EH (cell line): Measurements from ENCODE around the gene PALD1.
"Not testable (repeated sequence)": the region's sequence is repeated elsewhere in the genome, so short reads cannot be mapped to it uniquely, and the experiment has no call there.

Experiments used
- DNase-seq: peaks from one replicate; pipeline ENCODE4 v3.0.0-alpha.2; 2015; ENCODE audit warnings: low read depth

The PALD1 gene

GRCh38 chr10:70573599-70574506 lies 95.3 kb downstream of the PALD1 start:
- DNase-seq = no peak

GRCh38 chr10:70575486-70575873 lies 96.9 kb downstream of the PALD1 start:
- DNase-seq = no peak

GRCh38 chr10:70575874-70576802 lies 97.6 kb downstream of the PALD1 start:
- peak; percentile 65 for DNase-seq

GRCh38 chr10:70576803-70577517 lies 98.4 kb downstream of the PALD1 start:
- DNase-seq = peak; percentile 34

GRCh38 chr10:70578371-70578947 lies 99.9 kb downstream of the PALD1 start:
- peak; percentile 59 for DNase-seq

- DNase-seq = peak; percentile 9
Measured at GRCh38 chr10:70579234-70580002, 100.9 kb downstream of the PALD1 start.

- not testable (repeated sequence) for DNase-seq
Measured at GRCh38 chr10:70581176-70581575, 102.6 kb downstream of the PALD1 start.

- DNase-seq = no peak
Measured at GRCh38 chr10:70582793-70583668, 104.5 kb downstream of the PALD1 start.

GRCh38 chr10:70583669-70584037 lies 105.1 kb downstream of the PALD1 start:
- no peak for DNase-seq

GRCh38 chr10:70584366-70584765 lies 105.8 kb downstream of the PALD1 start:
- DNase-seq = no peak

- no peak for DNase-seq
Measured at GRCh38 chr10:70584909-70585544, 106.5 kb downstream of the PALD1 start.

GRCh38 chr10:70585578-70586169 lies 107.1 kb downstream of the PALD1 start:
- DNase-seq = no peak

GRCh38 chr10:70586348-70586930 lies 107.9 kb downstream of the PALD1 start:
- no peak for DNase-seq

- DNase-seq = no peak
Measured at GRCh38 chr10:70587045-70587658, 108.6 kb downstream of the PALD1 start.

GRCh38 chr10:70588255-70588654 lies 109.7 kb downstream of the PALD1 start:
- no peak for DNase-seq

GRCh38 chr10:70588859-70589570 lies 110.4 kb downstream of the PALD1 start:
- no peak for DNase-seq
